DMS79 treated with DMSO at 0.1 percent for 48 hours (cell line): ENCODE data around the gene TM9SF2.
"Not testable (repeated sequence)": the region's sequence is repeated elsewhere in the genome, so short reads cannot be mapped to it uniquely, and the experiment has no call there.

Experiments used
- DNase-seq: peaks from one replicate; lab custom pipeline; 2025; lab: John Stamatoyannopoulos, UW

Gene TM9SF2

DNA sequence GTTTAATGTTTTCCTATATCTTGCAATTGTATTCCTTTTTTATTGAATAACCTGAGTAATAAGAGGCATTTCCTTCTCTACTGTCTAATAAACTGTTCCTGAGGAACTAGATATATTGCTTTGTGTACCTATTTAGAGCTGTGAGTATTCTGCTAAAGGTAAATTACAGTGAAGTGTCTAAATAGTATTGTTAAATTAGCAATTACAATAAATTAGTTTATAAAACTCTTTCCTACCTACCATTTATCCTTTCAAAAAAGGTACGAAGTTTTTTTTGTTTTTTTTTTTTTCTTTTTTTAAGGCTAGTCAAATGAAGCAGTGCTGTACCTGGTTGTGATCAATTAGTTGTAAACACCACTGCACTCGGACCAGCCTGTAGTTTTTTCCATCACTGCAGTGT, 34.8 kb downstream of the TM9SF2 start:
- DNase-seq = no peak

- no peak for DNase-seq
These were observed 39.3 kb downstream of the TM9SF2 start for GRCh38 chr13:99540530-99540929.

- no peak for DNase-seq
These were observed 41.6 kb downstream of the TM9SF2 start for GRCh38 chr13:99542788-99543406.

DNA sequence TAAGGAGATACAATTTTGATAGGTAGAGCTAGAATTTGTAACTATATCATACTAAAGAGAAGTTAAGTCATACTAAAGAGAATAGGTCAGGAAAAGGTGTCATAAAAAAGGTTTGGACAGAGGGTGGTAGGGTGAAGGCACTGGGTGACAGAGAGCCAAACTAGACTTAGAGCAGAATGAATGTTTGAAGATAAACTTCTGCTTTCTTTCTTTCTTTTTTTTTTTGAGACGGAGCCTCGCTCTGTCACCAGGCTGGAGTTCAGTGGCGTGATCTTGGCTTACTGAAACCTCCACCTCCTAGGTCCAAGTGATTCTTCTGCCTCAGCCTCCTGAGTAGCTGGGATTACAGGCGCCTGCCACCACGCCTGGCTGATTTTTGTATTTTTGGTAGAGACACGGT, 44.1 kb downstream of the TM9SF2 start:
- no peak for DNase-seq

DNA sequence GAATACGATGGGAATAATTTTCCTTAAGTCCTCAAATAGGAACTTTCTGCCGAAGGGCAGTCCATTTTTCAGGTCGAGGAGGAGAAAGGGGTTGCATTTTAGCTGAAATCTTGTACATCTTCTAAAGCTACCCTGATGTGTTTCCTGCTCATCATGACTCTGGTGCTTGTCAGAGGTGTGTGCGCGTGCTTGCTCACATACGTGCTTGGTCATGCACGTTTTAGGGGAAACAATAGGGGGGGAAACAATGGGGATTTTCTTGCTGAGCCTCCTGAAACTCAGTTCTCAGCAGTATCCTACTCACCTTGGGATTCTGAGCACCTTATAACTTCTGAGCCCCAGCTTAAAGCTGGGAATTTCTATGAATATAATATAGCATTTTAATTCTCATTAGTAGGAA, 44.7 kb downstream of the TM9SF2 start:
- no peak for DNase-seq

- no peak for DNase-seq
These were observed 45.6 kb downstream of the TM9SF2 start for GRCh38 chr13:99546878-99547277.

DNA sequence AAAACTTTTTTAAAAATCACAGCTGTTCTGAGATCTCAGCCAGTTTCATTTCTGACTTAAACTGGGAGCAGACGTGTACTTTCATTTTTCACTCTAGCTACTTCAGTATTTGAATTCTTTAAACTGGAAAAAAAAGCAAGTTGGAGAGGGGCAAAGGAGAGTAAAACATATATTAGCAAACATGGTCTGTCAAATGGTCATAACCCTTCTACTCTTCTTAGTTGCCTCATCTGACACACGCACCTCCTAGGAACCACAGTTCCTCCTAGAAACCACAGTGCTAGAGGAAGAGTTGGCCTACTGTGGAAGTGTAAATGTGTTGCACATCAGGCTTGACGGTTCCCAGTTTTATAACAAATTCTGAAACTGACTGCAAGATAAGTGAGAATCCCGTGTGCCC, 47.2 kb downstream of the TM9SF2 start:
- no peak for DNase-seq

GRCh38 chr13:99553033-99553432, 51.8 kb downstream of the TM9SF2 start:
- DNase-seq = no peak

DNA sequence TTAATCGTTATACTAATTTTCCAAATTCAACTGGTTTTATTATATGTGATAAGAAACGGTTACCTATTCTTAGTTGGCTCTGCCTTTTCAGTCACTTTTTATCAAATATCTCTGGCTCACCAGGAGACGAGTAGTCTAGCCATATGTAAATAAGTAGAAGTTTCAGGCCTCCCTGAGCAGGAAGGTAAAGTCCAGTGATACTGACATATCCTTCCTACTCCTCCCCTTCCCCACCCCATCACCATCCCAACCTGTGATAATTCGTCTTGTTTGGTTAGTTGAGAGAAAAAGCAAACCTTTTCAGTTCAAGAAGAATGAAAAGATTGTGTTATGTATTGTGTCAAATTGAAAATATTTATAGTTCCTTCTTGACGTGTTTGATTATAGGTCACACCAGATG, 53.9 kb downstream of the TM9SF2 start:
- no peak for DNase-seq

DNA sequence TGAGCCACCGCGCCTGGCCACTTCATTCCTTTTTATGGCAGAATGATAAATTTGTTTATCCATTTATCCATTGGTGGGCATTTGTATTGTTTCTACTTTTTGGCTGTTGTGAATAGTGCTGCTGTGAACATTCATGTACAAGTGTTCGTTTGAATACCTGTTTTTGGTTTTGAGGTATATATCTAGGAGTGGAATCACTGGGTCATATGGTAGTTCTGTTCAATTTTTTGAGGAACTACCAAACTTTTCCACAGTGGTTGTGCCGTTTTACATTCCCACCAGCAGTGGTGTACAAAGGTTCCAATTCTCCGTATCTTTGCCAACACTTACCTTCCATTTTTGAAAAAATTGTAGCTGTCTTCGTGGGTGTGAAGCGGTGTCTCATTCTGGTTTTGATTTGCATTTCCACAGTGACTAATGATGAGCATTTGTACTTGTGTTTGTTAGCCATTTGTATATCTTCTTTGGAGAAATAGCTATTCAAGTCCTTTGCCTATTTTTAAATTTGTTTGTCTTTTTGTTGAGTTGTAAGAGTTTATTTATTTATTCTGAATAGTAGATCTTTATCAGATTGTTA, 55.7 kb downstream of the TM9SF2 start:
- no peak for DNase-seq

GRCh38 chr13:99558570-99559180, 57.4 kb downstream of the TM9SF2 start:
- no peak for DNase-seq

DNA sequence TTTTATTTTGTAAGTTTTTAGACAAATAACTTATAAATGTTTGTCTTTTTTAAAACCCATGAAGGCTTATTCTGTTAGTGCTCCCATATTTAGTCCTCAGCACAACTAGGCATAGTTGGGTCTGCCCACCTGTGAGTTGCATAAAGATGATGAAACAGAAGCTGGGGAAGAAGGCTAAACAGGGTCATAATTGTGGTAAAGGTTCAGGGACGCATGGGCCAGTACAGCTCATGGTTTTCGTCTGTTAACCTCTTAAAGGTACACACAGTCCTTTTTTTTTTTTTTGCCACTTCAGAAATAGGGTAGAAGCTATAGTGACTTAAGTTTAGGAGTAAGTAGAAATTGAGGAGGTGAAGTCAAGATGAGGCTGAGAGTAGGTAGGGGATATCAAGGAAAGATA, 58.3 kb downstream of the TM9SF2 start:
- DNase-seq = no peak

DNA sequence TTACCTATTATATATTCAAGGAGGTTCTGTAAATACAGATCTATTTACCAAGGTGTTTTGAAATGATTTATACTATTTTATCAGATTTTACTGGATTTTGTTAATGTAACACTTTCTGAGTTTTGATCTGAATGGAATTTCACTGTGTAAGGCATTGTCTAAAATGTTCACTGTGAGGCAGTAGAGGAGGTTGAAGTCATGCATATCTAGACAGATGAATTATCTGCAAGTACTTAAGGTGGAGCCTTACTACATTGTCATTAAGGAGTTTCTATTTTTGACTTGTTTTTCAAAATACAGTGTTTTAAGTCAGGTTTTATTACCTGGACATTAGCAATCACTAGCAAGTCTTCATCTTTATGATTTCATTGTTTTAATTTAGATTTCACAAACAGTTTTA, 62.1 kb downstream of the TM9SF2 start:
- DNase-seq = no peak

DNA sequence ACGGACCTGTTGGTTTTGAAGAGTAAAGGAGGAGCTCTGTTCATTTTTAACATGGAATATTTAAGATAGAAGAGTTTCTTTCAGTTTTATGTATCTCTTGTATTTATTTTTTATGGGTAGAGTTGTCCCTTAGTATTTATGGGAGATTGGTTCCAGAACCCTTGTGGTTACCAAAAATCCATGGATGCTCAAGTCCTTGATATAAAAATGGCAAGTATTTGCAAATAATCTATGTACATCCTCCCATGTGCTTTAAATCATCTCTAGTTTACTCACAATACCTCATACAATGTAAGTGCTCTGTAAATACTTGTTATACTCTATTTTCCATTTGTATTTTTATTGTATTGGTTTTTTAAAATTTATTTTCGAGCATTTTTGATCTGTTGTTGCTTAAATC, 63.1 kb downstream of the TM9SF2 start:
- no peak for DNase-seq

DNA sequence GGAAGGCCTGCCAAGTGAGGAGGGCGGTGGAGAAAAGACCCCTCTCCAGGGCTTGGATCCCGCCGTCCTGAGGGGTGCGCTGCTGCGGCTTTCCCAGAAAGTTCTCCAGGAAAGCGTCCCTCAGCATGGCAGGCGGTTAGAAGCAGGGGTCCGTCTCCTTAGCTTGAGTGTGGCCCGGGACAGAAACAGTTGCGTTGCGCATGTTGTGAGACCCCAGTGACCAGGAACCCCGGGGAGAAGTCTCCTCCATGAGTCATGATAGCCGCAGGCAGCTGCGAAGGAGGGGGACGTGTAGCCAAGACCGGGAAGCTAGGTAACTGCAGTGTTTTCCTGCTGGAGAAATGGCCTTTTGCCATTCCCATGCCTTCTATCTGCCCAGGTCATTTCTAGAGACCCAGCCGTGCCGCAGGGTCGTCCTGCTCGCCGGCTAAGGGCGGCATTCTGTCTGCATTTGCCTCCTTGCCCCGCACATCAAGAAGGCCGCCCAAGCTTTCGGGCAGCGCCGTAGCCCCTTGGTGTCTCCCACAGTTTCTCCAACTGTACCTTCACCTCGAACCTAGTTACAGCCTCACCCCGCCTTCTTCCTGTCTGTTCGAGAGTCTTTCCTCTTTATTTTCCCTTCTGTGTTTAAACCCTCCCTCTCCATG, 64.3 kb downstream of the TM9SF2 start:
- no peak for DNase-seq

DNA sequence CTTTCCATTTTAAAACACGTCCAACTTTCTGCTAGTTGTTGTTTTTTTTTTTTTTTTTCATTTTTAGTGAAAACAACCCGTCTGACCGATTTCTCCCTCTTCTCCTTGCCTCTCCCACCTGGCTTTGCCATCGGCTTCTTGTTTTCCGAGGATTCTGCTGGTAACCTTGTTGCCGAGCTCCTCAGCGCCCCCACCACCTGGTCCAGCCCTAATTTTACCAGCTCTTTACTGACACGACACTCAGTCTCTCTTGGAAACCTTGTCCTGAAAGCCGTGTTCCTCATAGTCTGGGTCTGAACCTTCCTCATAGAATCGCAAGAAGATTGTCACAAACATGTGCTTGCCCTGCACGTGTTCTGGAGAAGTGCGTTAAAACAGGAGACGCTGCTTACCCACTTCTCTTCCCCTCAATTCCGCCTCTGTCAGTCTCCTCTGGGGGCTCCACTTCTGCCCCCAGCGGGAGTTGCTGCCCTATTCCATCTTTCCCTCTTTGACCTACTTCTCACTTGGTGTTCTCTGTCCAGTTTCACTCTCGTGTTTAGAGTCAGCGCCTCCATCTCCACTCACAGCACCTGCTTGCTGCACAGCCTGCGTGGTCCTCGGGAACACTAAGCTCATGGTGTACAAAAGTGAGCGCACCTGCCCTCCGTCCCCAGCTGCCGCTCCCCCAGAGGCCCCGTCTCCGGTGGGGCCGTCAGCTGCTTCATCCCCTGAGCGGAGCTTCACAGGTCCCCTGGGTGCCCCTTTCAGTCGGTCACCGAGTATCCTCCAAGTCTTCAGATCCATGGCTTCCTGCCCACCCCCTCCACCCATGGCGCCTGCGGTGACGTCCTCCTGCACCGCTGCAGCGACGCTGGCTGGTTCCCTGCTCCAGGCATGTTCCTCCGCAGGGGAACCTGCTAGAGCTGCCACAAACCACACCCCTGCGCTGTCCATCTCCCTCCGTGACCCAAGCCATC, 65.1 kb downstream of the TM9SF2 start:
- no peak for DNase-seq

- not testable (repeated sequence) for DNase-seq
These were observed 67.6 kb downstream of the TM9SF2 start for GRCh38 chr13:99568901-99569300.

GRCh38 chr13:99572131-99572530, 70.9 kb downstream of the TM9SF2 start:
- DNase-seq = no peak

- no peak for DNase-seq
These were observed 71.6 kb downstream of the TM9SF2 start for GRCh38 chr13:99572921-99573320.

DNA sequence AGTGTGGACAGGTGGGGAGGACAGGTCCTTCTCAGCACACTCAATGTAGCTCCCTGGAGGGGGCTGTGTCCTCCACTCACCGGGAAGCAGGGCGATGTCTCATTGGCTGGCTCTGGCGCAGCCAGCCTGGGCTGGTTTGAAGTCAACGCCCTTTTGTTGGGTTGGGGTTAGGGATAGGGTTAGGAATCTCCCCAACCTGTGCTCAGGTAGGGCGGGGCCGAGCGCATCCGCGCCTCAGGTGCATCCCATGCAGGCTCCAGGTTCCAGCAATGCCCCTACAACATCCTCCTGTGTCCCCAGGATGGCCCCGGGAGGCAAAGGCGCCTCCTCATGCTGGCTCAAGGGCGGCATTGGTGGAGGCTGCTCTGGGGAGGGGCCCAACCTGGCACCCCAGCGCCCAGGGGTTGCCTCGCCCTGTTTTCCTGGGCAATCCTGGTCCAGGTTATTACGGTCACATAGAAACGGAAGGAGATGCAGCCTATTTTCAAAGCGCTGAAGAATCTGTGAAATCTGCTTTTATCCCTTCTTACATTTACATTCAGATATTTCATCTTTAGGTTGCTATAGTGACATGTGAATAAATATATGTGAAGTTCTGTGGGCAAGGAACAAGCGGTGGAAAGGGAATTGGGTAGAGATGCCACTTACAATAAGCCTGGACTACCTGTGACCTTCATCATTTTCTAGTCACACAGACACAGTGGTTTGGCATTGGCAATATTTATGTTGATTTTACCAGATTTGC, 74.3 kb downstream of the TM9SF2 start:
- no peak for DNase-seq
